Measurements from ENCODE around the gene ZNF438. TPM values are rescaled to one million over a fixed set of nuclear protein-coding genes. Genes with fewer than 3 reads are reported as not detected.

Gene ZNF438
- polyA plus RNA-seq, 1 experiment = 5.0 TPM

- Histone ChIP-seq H3K27me3 (ENCODE audit: control insufficient read depth, insufficient read depth, low read length) (no peaks in the 10 kb centered on the region), H3K9me3 (ENCODE audit: control insufficient read depth, insufficient read depth, low read length) (no peaks in the 10 kb centered on the region; the same call in 1 of the 2 replicates), H3K4me3 (ENCODE audit: low read depth, low read length) (no peak overlapping the region), H3K27ac (ENCODE audit: low read depth, low read length) (no peak overlapping the region)
- CTCF ChIA-PET = no interaction called here
- DNase-seq (ENCODE audit: low read depth, low spot score) = no peak
- TF ChIP-seq, protein P1, sequence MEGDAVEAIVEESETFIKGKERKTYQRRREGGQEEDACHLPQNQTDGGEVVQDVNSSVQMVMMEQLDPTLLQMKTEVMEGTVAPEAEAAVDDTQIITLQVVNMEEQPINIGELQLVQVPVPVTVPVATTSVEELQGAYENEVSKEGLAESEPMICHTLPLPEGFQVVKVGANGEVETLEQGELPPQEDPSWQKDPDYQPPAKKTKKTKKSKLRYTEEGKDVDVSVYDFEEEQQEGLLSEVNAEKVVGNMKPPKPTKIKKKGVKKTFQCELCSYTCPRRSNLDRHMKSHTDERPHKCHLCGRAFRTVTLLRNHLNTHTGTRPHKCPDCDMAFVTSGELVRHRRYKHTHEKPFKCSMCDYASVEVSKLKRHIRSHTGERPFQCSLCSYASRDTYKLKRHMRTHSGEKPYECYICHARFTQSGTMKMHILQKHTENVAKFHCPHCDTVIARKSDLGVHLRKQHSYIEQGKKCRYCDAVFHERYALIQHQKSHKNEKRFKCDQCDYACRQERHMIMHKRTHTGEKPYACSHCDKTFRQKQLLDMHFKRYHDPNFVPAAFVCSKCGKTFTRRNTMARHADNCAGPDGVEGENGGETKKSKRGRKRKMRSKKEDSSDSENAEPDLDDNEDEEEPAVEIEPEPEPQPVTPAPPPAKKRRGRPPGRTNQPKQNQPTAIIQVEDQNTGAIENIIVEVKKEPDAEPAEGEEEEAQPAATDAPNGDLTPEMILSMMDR (IDR thresholded peaks at IDR 0.05; ENCODE audit: low read depth, low read length) = no peak
- POLR2A ChIA-PET = interaction anchor here (0.6 kb wide), 1 partner anchor 27 kb away, joined by 3 read pairs; no protein-coding TSS in a partner anchor
Observed at GRCh38 chr10:30866896-30867295, 164.8 kb downstream of the ZNF438 start.

GRCh38 chr10:30865141-30865926, 166.3 kb downstream of the ZNF438 start:
- ChIA-PET CTCF (no interaction called here), POLR2A (no interaction called here)
- no peak for DNase-seq (ENCODE audit: low read depth, low spot score)
- no peaks in the 10 kb centered on the region; the same call in 1 of the 2 replicates for H3K9me3 ChIP-seq (ENCODE audit: control insufficient read depth, insufficient read depth, low read length)
- no peak overlapping the region for H3K27ac ChIP-seq (ENCODE audit: low read depth, low read length)
- no peak overlapping the region for H3K4me3 ChIP-seq (ENCODE audit: low read depth, low read length)
- TF ChIP-seq, protein P1 (IDR thresholded peaks at IDR 0.05; ENCODE audit: low read depth, low read length) = no peak
- no peaks in the 10 kb centered on the region for H3K27me3 ChIP-seq (ENCODE audit: control insufficient read depth, insufficient read depth, low read length)

GRCh38 chr10:30863516-30864210, 168.0 kb downstream of the ZNF438 start:
- TF ChIP-seq, protein P1 (IDR thresholded peaks at IDR 0.05; ENCODE audit: low read depth, low read length) = no peak
- CTCF ChIA-PET = no interaction called here
- POLR2A ChIA-PET = no interaction called here
- DNase-seq (ENCODE audit: low read depth, low spot score) = no peak
- no peaks in the 10 kb centered on the region for H3K27me3 ChIP-seq (ENCODE audit: control insufficient read depth, insufficient read depth, low read length)
- H3K27ac ChIP-seq (ENCODE audit: low read depth, low read length) = peak overlapping the region; percentile 47
- no peaks in the 10 kb centered on the region; the same call in 1 of the 2 replicates for H3K9me3 ChIP-seq (ENCODE audit: control insufficient read depth, insufficient read depth, low read length)
- no peak overlapping the region for H3K4me3 ChIP-seq (ENCODE audit: low read depth, low read length)

GRCh38 chr10:30862486-30862885, 169.2 kb downstream of the ZNF438 start:
- peak; percentile 77 for DNase-seq (ENCODE audit: low read depth, low spot score)
- no peak overlapping the region for H3K4me3 ChIP-seq (ENCODE audit: low read depth, low read length)
- H3K9me3 ChIP-seq (ENCODE audit: control insufficient read depth, insufficient read depth, low read length) = no peaks in the 10 kb centered on the region; the same call in 1 of the 2 replicates
- TF ChIP-seq, protein P1 (IDR thresholded peaks at IDR 0.05; ENCODE audit: low read depth, low read length) = no peak
- H3K27me3 ChIP-seq (ENCODE audit: control insufficient read depth, insufficient read depth, low read length) = no peaks in the 10 kb centered on the region
- ChIA-PET POLR2A (no interaction called here), CTCF (no interaction called here)
- H3K27ac ChIP-seq (ENCODE audit: low read depth, low read length) = peak overlapping the region; percentile 80

DNA sequence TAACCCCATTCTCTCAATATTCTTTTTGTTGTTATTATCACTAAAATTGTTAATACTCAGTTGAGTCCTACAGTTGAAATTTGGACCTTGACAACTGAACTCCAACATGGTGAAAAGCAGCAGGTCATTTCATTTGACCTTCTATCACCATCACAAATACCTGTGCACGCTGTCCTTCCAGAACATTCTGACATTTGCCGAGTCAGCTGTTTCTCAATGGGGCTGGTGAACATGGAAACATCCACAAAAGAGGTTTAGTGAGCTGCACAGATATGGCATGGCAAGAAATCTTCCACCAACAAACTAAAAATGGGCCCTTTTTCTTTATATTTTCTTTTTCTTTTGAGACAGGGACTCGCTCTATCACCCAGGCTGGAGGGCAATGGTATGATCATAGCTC, 169.7 kb downstream of the ZNF438 start:
- ChIA-PET POLR2A (no interaction called here), CTCF (no interaction called here)
- DNase-seq (ENCODE audit: low read depth, low spot score) = no peak
- Histone ChIP-seq H3K9me3 (ENCODE audit: control insufficient read depth, insufficient read depth, low read length) (no peaks in the 10 kb centered on the region; the same call in 1 of the 2 replicates), H3K27ac (ENCODE audit: low read depth, low read length) (peak overlapping the region; percentile 80), H3K4me3 (ENCODE audit: low read depth, low read length) (no peak overlapping the region), H3K27me3 (ENCODE audit: control insufficient read depth, insufficient read depth, low read length) (no peaks in the 10 kb centered on the region)
- TF ChIP-seq, protein P1 (IDR thresholded peaks at IDR 0.05; ENCODE audit: low read depth, low read length) = no peak
